Activated T-cell treated with anti-CD3 and anti-CD28 coated beads, Interleukin-2, amount 50 U/mL, for 48 hours (primary cell): ENCODE measurements around the gene SLC22A23.

Source experiments
- DNase-seq, 2 experiments: peaks; one replicate each; pipeline ENCODE4 v3.0.0-alpha.2; 2020

The SLC22A23 gene

GRCh38 chr6:3293271-3294155 is 163.3 kb downstream of the SLC22A23 start:
- no peak for DNase-seq

DNA sequence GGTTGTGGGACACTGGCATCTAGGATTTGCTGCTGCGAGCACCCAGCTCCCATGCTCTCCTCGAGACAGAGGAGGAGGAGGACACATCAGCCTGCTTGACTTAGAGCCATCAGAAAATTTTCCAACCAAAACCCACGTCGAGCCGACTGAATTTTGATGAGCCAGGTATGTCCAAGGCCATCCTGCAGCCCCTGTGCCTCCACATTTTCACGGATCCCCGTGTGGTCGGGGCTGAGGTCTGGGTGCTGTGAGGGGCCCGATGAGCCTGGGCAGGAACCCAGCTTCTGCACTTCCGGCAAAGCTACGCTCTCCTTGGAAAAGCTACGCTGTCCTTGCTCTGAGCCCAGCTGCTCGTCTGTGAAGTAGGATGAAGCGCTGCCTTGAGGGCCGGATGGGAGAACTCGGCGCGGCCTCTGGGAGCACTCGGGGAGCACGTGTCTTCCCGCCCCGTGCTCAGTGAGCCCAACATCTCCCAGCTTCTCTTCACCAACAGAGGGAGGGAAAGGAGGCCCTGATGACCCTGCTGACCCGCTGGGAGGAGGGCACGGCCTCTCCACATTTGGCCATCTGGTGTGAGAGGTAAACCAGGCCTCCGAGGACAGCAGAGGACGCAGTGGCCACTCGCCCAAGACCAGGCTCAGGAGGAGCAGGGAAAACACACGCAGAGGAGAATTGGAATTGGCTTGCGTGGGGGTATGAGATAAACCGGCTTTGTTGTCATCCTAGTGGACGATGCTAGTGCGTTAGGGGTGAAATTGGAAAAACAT is 164.2 kb downstream of the SLC22A23 start:
- DNase-seq = no peak

- DNase-seq = no peak
Observed at GRCh38 chr6:3291987-3292386, 164.9 kb downstream of the SLC22A23 start.

- DNase-seq = no peak
Observed at GRCh38 chr6:3291346-3291745, 165.5 kb downstream of the SLC22A23 start.

DNA sequence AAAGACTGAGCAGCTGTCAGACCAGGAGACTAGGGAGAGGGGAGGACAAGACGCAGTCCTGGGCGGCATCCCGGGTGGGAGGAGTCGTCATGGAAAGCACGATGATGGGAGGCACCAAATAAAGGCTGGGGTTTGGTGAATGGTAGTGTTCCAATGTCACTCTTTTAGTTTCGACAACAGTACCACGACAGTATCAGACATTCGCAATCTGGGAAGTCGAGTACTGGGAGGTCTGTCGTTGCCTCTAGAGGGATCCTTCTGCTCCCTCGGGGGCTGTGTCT is 166.0 kb downstream of the SLC22A23 start:
- DNase-seq = no peak

- DNase-seq = no peak
Observed at GRCh38 chr6:3290149-3290930, 166.5 kb downstream of the SLC22A23 start.

DNA sequence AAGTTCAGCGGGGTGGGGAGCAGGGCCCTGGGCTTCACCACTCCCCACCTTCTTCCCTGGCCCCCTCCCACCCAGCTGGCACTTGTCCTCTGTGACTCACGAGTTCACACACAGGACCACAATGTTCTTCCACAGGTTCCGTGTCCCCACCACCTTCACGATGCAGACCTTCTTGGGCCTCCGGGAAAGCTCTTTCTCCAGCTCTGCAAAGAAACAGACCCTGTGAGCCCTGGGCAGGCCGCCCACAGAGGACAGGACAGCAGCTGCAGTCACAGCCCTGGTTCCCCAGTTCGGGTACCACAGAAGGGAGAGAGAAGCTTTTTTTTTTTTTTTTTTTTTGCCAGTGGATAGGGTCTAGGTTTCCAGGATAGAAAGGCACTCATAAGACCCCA is 167.2 kb downstream of the SLC22A23 start:
- DNase-seq = no peak

GRCh38 chr6:3288711-3289663 is 167.9 kb downstream of the SLC22A23 start:
- no peak for DNase-seq

DNA sequence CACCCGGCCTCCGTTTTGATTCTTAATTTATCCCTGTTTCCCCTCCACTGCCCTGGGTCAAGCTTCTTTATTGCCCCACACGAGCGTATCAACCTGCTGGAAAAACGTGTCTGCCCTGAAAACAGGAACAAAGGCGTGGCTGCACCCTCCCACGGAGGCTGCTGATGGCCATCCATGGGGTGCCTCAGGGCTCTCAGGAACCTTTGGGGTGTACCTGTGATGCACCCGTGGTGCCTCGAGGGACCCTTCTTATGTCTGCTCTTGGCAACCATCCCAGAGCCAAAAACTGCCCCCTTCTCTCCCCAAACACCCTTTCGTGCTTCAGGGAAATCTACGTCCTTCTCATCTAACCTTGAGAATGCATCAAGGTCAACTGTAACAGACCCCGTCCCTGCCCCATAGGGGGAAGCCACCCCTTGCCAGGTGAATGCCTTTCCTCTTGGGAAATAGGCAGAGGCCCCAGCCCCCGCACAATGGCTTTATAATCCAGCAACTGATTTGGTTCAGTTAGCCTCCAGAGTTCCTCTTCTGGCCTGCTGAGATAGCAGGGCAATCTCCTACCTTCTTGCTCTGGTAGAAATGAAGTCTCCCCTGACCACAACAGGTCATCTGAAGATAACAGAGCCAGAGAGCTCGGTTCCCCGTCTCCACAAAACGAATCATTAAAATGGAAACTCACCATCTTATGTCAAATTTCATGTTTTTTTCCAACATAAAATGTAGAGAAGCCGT is 168.7 kb downstream of the SLC22A23 start:
- no peak for DNase-seq

DNA sequence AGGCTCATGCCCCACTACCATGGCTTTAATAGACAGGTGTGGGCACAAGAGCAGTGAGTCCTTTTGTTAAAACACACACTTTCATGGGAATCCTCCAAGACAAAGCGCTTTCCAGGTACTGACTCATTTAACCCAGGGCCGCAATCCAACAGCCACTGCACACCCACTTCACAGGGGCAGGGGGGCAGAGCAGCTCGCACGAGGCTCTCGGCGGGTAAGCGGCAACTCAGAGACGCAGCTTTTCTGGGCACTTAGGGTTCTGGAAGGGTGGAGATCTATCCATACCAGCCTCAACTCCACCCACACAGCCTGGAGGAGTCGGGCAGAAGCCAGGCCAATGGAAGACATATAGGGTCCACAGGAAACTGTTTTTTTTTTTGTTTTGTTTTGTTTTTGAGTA is 169.5 kb downstream of the SLC22A23 start:
- no peak for DNase-seq

DNA sequence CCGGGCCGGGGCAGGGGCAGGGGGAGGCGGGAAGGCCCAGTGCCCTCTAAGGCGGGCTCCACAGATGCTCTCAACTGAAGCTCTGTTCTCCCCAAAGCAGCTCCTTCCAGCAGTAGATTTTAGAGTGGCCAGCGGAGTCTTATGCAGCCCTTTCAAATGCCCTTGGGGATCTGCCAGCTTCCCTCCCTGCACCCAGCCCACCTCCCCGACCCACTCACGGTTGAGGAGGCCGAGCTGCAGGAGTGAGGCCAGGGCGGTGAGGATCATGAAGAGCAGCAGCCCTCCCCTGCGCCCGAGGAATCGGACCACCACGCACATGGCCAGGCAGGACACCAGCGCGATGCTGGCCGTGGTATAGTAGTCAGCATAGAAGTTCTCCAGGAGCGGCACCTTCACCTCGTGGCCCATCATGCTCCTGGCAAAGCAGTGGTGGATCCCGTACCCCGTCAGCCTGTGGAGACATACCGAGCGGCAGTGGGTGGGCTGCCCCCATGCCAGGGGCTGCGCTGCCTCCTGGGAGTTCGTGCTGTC is 170.1 kb downstream of the SLC22A23 start:
- DNase-seq = no peak

DNA sequence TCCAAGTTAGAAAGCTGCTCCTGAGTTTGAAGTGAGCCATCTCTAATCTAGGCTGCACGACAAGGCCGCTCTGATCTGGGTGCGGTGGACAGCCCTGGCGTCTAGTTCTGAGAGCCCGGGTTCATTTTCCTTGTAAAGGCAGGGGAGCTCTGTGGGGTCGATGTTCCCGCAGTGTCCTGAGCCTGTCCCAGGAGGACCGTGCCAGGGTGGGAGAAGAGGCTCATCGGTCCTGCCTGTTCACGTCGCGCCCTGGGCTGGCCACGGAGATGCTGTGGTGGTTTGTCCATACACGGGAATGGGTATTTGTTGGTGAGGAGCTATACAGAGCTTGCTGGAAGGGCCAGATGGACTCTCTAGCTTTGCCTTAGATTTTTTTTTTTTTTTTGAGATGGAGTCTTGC is 171.1 kb downstream of the SLC22A23 start:
- DNase-seq = no peak

DNA sequence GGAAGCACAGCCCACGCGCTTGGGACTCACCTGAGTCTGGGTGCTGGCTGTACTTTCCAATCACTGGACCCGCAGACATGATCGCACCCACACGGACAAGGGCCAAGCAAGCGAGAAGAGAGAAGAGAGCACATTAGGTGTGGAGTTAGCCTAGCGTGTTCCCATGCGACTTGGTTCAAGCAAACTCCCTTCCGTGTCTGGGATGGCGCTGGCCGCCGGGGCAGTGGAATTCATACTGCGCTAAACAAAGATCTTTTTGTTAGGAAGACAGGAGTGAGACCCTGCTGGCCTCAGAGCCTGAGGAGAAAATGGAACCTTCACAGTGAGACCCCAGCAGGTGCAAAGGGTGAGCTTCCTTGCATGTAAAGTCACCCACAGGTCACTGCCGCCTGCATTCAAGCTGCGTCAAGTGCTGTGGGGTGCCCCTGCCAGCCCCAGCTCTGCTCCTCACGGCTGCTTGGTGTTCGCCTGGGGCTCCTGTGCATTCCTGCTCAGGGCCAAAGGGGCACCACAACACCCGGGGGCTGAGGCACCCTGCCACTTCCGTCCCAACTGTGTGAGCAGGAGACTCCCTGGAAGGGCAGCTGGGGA is 171.7 kb downstream of the SLC22A23 start:
- no peak for DNase-seq

GRCh38 chr6:3284436-3284876 is 172.4 kb downstream of the SLC22A23 start:
- DNase-seq = no peak

GRCh38 chr6:3283641-3284435 is 173.0 kb downstream of the SLC22A23 start:
- no peak for DNase-seq

- DNase-seq = no peak
Observed at GRCh38 chr6:3283241-3283640, 173.6 kb downstream of the SLC22A23 start.

DNA sequence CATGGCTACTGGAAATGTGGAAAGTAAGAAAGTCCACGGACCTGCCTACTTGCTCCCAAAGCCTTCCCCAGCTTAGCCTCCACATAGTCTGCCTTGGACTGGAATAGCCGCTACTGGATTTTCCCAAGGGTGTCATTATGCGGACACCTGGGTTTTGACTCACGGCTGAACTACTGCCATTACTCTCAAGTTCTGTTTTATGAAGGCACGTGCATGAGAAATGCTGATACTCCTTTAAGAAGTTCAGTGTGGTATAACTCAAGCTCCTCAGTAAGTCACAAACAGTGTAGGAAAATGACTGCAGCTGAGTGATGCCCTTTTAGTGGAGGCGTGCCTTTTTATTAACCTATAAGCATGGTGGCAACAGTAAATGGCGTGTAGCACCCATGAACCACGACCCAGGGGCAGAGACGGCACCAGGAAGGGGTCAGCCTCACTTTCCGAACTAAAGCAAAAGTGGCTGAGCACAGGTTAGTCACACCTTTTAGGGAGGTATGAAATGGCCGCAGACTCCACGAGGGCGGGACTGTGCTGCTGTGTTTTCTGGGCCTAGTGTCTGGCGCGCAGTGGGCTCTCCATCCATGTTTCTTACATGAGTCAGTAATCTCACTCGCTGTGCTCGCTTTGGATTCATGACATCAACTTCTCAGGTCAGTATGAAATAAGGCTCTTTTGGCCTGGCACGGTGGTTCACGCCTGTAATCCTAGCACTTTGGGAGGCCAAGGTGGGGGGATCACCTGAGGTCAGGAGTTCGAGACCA is 174.2 kb downstream of the SLC22A23 start:
- DNase-seq = no peak

GRCh38 chr6:3281631-3282475 is 175.0 kb downstream of the SLC22A23 start:
- DNase-seq = no peak
